ENCODE results near the gene B3GAT1.

- no peak for TF ChIP-seq CTCF (conservative IDR thresholded peaks at IDR 0.05; ENCODE audit: low read depth, low read length)
- no peak for TF ChIP-seq EZH2 (IDR thresholded peaks at IDR 0.05; ENCODE audit: borderline replicate concordance, low read depth, low read length, poor library complexity, severe bottlenecking)
Measured at GRCh38 chr11:134412203-134413042, at the start of gene B3GAT1.

Measured in A673 (cell line).